AG09309 (cell line): Measurements from ENCODE around the gene CREB5.
"Not testable (repeated sequence)": the region's sequence is repeated elsewhere in the genome, so short reads cannot be mapped to it uniquely, and the experiment has no call there.

Experiments used
- DNase-seq: peaks from one replicate; pipeline ENCODE4 v3.0.0-alpha.2; 2010; ENCODE audit warnings: low read depth
- H3K4me3 ChIP-seq: 2 replicates; pipeline ENCODE4 v1.5.1; 2011; ENCODE audit warnings: mild to moderate bottlenecking, low read depth, low read length, moderate library complexity; ENCODE audit not compliant: control insufficient read depth
- TF ChIP-seq, protein P1 (sequence below): IDR thresholded peaks from 2 replicates; pipeline ENCODE4 v1.5.1; 2011; ENCODE audit warnings: mild to moderate bottlenecking, low read depth, low read length, inconsistent platforms; ENCODE audit not compliant: insufficient read depth, control insufficient read depth; ENCODE audit errors: missing control alignments

The CREB5 gene

DNA sequence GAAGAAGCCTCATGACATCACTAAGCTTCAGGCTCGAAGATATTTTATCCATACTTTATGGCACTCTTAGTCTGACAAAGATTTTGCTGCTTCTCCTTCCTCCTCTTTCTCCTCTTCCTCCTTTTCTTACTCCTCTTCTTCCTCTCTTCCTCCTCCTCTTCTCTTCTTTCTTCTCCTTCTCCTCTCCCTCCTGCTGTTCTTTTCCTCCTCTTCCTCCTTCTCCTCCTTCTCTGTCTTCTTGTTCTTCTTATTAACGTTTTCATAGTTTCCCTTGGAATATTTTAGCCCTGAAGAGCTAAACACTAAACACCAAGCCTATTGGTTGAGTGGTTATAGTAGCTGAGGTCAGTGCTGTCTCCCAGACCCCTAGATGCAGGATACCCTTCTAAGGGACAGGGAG, 137.7 kb downstream of the CREB5 start:
- TF ChIP-seq, protein P1, sequence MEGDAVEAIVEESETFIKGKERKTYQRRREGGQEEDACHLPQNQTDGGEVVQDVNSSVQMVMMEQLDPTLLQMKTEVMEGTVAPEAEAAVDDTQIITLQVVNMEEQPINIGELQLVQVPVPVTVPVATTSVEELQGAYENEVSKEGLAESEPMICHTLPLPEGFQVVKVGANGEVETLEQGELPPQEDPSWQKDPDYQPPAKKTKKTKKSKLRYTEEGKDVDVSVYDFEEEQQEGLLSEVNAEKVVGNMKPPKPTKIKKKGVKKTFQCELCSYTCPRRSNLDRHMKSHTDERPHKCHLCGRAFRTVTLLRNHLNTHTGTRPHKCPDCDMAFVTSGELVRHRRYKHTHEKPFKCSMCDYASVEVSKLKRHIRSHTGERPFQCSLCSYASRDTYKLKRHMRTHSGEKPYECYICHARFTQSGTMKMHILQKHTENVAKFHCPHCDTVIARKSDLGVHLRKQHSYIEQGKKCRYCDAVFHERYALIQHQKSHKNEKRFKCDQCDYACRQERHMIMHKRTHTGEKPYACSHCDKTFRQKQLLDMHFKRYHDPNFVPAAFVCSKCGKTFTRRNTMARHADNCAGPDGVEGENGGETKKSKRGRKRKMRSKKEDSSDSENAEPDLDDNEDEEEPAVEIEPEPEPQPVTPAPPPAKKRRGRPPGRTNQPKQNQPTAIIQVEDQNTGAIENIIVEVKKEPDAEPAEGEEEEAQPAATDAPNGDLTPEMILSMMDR: no peak
- no peak for DNase-seq
- H3K4me3 ChIP-seq: no peak overlapping the region

DNA sequence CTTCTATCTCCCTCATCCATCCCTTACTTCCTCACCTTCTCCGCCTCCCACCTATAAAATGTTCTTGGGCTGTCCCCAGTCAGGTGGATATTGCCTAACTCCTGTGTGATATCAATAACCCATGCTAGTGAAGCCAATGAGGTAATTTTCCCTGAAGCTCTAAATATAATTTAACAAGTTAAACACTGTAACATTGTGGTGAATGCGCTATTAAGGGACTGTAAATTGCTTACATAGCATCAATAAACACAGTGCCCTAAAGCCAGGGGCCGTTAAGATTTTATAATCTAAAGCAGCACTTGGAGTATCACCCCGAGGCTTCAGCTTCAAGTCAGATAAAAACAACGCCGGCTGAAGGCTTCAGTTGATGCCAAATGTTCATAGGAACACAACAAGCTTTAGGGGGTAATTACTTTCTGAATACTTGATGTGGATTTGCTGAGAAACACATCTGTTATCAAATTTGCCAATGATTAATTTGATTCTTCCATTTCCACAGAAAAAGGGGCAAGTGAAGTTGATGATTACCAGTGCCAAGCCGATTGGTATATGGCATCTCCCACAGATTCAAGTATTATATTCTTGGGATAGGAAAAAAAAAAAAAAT, 138.4 kb downstream of the CREB5 start:
- TF ChIP-seq, protein P1: no peak
- H3K4me3 ChIP-seq: no peak overlapping the region
- no peak for DNase-seq

DNA sequence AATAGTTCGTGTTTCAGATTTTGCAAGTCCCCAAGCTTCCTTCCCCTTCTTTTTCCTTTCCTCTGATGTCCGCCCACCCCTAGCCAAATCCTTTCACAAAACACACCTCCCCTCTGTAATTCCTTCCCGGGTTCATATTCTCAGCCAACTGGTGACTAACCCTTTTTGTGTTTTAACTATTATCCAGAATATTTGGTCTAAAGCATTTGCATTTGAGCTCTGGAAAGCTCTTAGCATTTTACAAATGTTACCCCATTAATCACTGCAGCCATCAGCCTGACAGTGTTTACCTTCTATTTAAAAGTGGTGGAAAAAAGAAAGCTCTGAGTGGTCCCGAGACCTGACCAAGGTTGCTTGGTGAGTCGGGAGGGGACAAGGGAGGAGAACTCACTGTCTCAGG, 139.0 kb downstream of the CREB5 start:
- TF ChIP-seq, protein P1: no peak
- H3K4me3 ChIP-seq: no peak overlapping the region
- no peak for DNase-seq

DNA sequence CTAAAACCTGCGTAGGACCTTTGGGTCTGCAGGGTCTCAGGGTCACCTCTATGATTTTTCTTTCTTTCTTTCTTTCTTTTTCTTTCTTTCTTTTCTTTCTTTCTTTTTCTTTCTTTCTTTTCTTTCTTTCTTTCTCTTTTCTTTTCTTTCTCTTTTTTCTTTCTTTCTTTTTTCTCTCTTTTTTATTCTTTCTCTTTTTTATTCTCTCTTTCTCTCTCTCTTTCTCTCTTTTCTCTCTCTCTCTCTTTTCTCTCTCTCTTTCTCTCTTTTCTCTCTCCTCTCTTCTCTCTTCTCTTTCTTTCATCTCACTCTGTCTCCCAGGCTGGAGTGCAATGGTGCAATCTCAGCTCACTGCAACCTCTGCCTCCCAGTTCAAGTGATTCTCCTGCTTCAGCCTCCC, 139.4 kb downstream of the CREB5 start:
- not testable (repeated sequence) for H3K4me3 ChIP-seq

DNA sequence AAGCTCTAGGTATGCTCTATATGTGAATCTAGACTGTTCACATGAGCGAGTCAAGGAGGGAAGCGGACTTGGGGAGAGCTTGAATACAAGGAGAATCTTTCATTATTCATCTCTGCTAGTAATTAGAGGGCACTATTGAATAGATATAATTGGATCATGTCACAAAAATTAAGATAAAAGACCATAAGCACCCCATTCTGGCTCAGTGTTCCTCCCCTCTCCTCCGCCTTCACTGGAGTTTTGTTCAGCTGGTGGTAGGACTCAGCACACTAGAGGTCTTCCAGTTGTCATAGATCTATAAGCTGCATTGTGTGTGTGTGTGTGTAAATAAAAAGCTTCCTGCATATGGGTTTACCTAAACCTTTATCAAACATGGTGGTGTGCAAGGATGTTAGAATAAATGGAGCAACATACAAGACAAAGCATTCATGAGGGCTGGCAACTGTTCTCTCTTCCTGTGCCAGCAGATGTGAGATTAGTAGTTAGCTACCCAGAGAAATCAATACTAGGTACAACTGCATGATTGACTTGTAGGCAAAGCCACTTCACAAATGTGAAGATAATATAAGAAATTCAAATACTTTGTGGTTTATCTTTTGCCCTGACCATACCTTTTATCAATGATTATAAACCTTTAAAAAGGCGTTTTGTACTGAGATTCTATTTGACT, 142.6 kb downstream of the CREB5 start:
- DNase-seq: no peak
- H3K4me3 ChIP-seq: no peak overlapping the region
- TF ChIP-seq, protein P1: no peak

More for the DNA sequence above, 139.4 kb downstream of the CREB5 start:
- not testable (repeated sequence) for DNase-seq

DNA sequence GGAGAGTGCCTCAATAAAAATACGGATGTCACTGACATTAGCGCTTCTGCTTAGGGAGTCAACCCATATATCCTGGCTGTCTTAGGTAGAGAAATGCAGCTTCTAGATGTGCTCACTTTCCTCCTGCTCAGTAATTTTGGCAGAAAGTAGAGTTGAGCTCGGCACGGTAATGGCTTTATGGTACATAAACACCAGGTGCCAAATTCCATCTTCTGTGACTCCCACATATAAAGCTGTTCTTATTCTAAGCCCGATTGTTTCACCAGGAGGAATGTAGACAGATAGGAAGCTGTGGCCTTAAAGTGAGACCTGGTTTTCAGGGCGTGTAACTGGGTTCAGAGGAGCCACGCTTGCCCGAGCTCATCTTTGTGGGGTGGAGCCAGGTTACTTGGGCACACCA, 143.7 kb downstream of the CREB5 start:
- TF ChIP-seq, protein P1: no peak
- DNase-seq: no peak
- H3K4me3 ChIP-seq: no peak overlapping the region

DNA sequence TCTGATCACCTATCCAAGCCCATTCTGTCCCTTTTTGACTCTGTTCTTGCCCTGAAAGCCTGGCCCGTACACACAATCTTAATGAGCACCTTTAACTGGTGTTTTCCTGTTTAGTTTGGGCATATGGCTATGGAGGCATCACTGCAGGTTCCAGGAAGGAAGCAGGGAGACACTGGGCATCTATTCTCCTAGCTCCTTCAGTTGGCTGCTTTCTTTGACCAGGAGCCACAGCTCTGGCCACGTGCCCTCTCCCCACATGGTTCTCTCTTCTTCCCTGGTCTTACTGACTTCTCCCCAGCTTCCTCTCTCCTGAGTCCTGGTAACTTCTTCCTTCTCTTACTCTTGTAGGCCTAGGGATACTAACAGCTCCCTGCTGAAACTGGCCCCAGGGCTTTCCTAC, 144.4 kb downstream of the CREB5 start:
- TF ChIP-seq, protein P1: no peak
- H3K4me3 ChIP-seq: no peak overlapping the region

More for the DNA sequence above, 144.4 kb downstream of the CREB5 start:
- no peak for DNase-seq
